ENCODE data around the gene PICK1. TPM values are rescaled to one million over a fixed set of nuclear protein-coding genes. Genes with fewer than 3 reads are reported as not detected.
"Not testable (repeated sequence)": the region's sequence is repeated elsewhere in the genome, so short reads cannot be mapped to it uniquely, and the experiment has no call there.

Gene PICK1
- total RNA-seq, 6 donors from 2014 or later = 31.6 to 189 (median 50.3) TPM

DNA sequence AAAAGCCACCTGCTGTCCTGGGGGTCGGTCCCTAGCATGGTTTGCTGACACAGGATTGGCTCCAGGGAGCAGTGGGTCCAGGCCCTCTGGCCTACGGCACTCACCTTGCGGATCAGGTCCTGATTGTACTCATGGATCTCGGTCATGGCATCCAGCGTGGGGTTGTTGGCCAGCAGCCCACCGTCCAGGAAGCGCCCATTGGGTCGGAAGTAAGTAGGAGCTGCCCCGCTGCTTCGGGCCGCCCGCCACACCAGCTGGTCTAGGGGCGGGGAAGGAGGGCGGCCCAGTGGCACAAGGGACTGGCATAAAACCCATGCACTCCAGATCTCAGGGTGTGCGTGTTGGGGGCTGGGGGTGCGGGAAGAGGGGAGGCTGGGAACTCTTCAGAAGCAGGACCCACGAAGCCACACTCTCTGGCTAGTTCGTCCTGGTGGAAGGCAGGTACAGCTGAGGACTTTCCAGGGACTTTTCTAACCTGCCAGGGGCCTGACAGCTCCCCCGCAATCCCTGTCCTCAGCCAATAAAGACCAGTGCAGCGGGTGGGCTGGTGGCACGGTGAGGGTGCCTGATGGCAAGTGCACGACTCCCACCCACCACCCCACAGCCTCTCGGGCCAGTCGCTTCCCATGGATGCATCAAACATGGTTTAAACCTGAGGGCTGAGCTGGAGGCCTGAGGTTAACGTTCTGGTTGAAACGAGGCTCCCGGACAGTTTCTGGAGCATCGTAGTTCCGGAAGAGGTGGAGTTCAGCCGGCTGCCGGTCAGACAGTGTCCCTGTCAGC, 58.4 kb downstream of the PICK1 start:
- Histone ChIP-seq H3K27me3 (no peaks in the 10 kb centered on the region), H3K4me3 (no peak overlapping the region), H3K36me3 (peaks cover 0 to 3% (median 0%) of the 10 kb centered on the region in 4 donors), H3K4me1 (peaks cover 0 to 8% (median 6%) of the 10 kb centered on the region in 4 donors), H3K9me3 (no peaks in the 10 kb centered on the region), H3K27ac (no peak overlapping the region)
- TF ChIP-seq POLR2A (IDR thresholded peaks at IDR 0.05) (no peak), EP300 (IDR thresholded peaks at IDR 0.05) (no peak)
- DNase-seq (peak in 1 of 2 donors; percentile 58), ATAC-seq (ENCODE audit: low FRiP score in 2 of 2) (no peak)
- WGBS, 2 donors = 92 to 93% methylated on average over 18 to 31 of the region's 31 CpGs

DNA sequence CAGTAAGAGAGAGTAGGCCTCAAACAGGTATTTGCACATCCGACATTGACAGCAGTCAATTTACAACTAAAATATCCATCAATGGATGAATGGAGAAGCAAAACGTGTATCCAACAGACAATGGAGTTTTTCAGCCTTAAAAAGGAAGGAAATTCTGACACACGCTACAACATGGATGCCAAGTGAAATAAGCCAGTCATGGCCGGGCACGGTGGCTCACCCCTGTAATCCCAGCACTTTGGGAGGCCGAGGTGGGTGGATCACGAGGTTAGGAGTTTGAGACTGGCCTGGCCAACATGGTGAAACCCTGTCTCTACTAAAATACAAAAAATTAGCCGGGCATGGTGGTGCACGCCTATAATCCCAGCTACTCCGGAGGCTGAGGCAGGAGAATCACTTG, 60.4 kb downstream of the PICK1 start:
- not testable (repeated sequence) for H3K4me1 ChIP-seq; DNase-seq; H3K4me3 ChIP-seq; H3K36me3 ChIP-seq; H3K9me3 ChIP-seq; H3K27me3 ChIP-seq; H3K27ac ChIP-seq; ATAC-seq (ENCODE audit: low FRiP score in 2 of 2)
- WGBS, 2 donors = 93 to 96% methylated on average over 10 of the region's 10 CpGs

DNA sequence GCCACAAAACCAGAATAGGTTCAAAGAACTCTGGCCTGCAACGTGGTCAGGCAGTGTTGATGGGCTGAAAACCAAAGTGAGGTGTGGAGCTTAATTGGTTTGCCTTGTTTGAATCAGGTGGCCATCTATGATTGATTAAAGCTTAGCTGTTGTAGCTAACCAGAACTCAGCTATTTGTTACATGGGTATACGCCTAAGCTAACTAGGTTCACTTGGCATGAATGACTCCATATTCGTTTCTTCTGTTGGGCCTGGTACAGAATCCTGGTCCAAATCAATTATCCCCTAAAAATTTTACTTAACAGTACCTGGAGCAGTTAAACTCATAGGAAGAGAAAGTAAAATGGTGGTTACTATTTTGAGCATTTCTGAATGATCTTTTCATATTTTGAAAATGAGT, 61.0 kb downstream of the PICK1 start:
- Histone ChIP-seq H3K4me3 (no peak overlapping the region), H3K27me3 (no peaks in the 10 kb centered on the region), H3K4me1 (peaks cover 0 to 8% (median 6%) of the 10 kb centered on the region in 4 donors), H3K36me3 (peaks cover 0 to 3% (median 0%) of the 10 kb centered on the region in 4 donors), H3K27ac (no peak overlapping the region), H3K9me3 (no peaks in the 10 kb centered on the region)
- ATAC-seq (ENCODE audit: low FRiP score in 2 of 2) = no peak
- 90 to 96% methylated on average over 3 of the region's 3 CpGs for WGBS, 2 donors
- DNase-seq = no peak
- TF ChIP-seq, protein P1, sequence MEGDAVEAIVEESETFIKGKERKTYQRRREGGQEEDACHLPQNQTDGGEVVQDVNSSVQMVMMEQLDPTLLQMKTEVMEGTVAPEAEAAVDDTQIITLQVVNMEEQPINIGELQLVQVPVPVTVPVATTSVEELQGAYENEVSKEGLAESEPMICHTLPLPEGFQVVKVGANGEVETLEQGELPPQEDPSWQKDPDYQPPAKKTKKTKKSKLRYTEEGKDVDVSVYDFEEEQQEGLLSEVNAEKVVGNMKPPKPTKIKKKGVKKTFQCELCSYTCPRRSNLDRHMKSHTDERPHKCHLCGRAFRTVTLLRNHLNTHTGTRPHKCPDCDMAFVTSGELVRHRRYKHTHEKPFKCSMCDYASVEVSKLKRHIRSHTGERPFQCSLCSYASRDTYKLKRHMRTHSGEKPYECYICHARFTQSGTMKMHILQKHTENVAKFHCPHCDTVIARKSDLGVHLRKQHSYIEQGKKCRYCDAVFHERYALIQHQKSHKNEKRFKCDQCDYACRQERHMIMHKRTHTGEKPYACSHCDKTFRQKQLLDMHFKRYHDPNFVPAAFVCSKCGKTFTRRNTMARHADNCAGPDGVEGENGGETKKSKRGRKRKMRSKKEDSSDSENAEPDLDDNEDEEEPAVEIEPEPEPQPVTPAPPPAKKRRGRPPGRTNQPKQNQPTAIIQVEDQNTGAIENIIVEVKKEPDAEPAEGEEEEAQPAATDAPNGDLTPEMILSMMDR (IDR thresholded peaks at IDR 0.05) = no peak
- no peak for TF ChIP-seq EP300 (IDR thresholded peaks at IDR 0.05)
- no peak for TF ChIP-seq POLR2A (IDR thresholded peaks at IDR 0.05)
- TF ChIP-seq POLR2AphosphoS5 (IDR thresholded peaks at IDR 0.05) = no peak

DNA sequence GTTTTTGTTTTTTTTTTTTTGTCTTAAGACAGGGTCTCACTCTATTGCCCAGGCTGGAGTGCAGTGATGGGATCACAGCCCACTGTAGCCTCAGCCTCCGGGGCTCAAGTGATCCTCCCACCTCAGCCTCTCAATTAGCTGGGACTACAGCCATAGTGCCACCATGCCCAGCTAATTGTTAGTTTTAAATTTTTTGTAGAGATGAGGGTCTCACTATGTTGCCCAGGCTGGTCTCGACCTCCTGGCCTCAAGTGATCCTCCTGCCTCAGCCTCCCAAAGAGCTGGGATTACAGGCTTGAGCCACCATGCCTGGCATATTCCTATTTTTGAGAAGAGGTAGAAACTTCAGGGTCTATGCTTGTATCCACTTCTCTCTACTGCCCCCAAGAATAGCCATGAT, 61.5 kb downstream of the PICK1 start:
- H3K36me3 ChIP-seq; ATAC-seq (ENCODE audit: low FRiP score in 2 of 2); H3K4me3 ChIP-seq; H3K27ac ChIP-seq; H3K9me3 ChIP-seq; H3K27me3 ChIP-seq; DNase-seq; H3K4me1 ChIP-seq: not testable (repeated sequence)
- WGBS, 2 donors = 96 to 100% methylated on average over 2 of the region's 2 CpGs

DNA sequence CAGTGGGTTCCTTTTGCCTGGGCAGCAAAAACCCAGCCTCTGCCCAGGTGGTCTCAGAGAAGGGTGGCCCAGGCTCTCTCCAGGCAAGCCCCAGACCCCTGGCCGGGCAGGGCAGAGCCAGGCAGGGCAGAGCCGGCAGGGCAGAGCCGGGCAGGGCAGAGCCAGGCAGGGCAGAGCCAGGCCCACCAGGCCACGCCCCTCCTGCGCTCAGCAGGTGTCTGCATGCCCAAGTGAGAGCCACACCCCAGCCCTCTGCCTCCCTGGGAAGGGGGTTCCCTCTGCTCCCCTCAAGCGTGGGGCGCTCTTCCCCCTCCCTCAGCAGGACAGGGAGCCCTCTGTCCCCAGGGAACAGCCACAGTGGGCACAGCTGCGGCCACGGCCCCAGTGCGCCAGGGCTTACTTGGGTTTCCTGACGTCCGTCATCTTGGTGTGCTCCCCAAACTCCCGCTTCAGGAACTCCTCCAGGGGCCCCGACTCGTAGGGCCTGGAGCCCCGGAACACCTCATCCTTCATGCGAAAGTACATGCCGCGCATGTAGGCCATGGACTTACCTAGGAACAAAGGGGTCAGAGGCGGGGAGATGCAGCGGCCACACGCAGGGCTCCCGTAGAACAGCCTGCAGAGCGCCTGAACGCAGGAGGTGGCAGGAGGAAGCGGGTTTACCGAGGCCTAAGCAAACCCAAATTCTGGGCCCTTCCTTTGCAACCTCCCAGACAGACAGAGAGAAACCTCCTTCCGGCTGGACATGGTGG, 63.3 kb downstream of the PICK1 start:
- Histone ChIP-seq H3K27ac (no peak overlapping the region), H3K36me3 (peaks cover 0 to 3% (median 0%) of the 10 kb centered on the region in 4 donors), H3K4me3 (no peak overlapping the region), H3K4me1 (no peaks in the 10 kb centered on the region), H3K9me3 (no peaks in the 10 kb centered on the region), H3K27me3 (no peaks in the 10 kb centered on the region)
- DNase-seq (peak in 1 of 2 donors; percentile 67), ATAC-seq (ENCODE audit: low FRiP score in 2 of 2) (peak in 1 of 2 donors; percentile 16)
- 85 to 93% methylated on average over 17 to 28 of the region's 28 CpGs for WGBS, 2 donors
- no peak for TF ChIP-seq POLR2A (IDR thresholded peaks at IDR 0.05)
- no peak for TF ChIP-seq EP300 (IDR thresholded peaks at IDR 0.05)
- TF ChIP-seq, protein P1 (IDR thresholded peaks at IDR 0.05) = no peak
- TF ChIP-seq POLR2AphosphoS5 (IDR thresholded peaks at IDR 0.05) = no peak

DNA sequence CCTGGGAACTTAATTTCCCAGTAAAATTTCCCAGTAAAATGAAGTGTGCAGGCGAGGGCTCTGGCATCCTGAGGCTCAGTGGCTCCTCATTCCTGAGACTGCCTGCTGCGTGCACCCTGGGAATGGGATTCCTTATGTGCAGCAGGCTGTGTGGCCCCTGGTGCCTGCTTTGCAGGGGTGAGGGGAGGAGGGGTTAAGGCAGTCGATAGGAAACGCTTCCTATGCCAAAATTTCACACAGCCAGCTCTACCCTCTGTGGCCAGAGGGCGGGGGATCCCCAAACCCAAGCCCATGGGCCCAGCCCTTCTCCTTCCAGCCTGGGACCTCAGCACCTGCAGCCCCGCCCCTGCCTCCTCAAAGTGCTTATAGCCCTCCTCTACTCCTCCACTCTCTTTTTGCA, 65.4 kb downstream of the PICK1 start:
- 82 to 100% methylated on average over 2 to 6 of the region's 6 CpGs for WGBS, 2 donors
- Histone ChIP-seq H3K4me1 (no peaks in the 10 kb centered on the region), H3K4me3 (no peak overlapping the region), H3K27ac (no peak overlapping the region), H3K9me3 (no peaks in the 10 kb centered on the region), H3K36me3 (peaks cover 0 to 5% (median 4%) of the 10 kb centered on the region in 4 donors), H3K27me3 (no peaks in the 10 kb centered on the region)
- DNase-seq (no peak), ATAC-seq (ENCODE audit: low FRiP score in 2 of 2) (no peak)
- no peak for TF ChIP-seq POLR2AphosphoS5 (IDR thresholded peaks at IDR 0.05)
- TF ChIP-seq EP300 (IDR thresholded peaks at IDR 0.05) = no peak
- TF ChIP-seq POLR2A (IDR thresholded peaks at IDR 0.05) = no peak
- TF ChIP-seq, protein P1 (IDR thresholded peaks at IDR 0.05) = no peak
